SIG-M5 (cell line): Measurements from ENCODE around the gene CMTR1.
"Not testable (repeated sequence)": the region's sequence is repeated elsewhere in the genome, so short reads cannot be mapped to it uniquely, and the experiment has no call there.

Experiments
- DNase-seq: peaks from one replicate; lab custom pipeline; 2025; lab: John Stamatoyannopoulos, UW

The CMTR1 gene

DNA sequence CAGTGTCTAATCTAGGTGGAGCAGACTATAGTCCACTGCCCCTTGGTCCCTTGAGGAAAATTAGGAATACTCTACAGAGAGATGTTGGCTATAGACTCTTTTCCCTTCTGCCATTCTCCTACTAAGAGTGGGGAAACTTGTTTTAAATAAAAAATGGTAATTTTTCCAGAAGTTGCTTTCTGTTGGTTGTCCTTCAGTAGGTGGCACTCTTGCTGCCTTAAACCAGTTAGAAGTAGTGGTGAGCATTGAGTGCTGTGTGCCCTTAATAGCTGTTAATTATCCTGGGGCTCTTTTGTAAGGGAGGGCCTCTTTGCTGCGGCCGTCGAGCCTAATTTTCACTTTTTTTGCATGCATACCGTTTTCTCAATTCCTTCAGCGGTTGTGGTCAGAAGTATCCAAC, 2.8 kb downstream of the CMTR1 start:
- no peak for DNase-seq

DNA sequence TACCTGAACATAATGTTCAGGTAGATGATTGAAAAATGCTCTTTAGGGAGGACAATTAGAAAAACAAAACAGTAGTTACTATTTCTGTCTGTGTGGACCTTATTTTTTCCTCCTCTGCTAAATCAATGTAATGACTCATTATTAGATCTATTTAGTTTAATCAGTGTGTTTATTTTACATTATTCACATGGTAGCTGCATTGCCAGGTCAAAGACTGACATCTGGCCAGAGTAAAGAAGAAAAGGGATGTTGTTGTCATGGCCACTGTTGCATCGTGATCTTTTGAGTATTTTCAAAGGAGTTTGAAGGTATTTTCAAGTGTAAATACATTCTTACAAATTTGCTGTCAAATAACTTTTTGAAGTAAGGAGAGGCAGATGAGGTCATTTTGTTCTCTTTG, 5.9 kb downstream of the CMTR1 start:
- DNase-seq, result no peak

DNA sequence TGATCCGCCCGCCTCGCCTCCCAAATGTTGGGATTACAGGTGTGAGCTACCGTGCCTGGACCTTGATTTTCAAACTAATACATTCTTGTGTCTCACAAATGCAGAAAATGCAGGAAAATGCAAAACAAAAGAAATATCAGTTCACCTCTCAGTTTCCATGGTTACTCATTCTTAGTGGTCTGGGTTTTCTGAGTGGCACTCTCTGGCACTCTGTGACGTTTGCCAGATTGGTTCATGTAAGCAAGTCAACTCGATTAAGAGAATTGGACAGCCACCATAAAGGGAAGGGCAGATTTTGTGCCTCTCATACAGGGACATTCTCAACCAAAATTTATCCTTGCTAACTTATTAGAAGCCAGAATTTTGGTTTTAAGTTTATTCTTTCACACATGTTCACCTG, 8.6 kb downstream of the CMTR1 start:
- DNase-seq, result no peak

DNA sequence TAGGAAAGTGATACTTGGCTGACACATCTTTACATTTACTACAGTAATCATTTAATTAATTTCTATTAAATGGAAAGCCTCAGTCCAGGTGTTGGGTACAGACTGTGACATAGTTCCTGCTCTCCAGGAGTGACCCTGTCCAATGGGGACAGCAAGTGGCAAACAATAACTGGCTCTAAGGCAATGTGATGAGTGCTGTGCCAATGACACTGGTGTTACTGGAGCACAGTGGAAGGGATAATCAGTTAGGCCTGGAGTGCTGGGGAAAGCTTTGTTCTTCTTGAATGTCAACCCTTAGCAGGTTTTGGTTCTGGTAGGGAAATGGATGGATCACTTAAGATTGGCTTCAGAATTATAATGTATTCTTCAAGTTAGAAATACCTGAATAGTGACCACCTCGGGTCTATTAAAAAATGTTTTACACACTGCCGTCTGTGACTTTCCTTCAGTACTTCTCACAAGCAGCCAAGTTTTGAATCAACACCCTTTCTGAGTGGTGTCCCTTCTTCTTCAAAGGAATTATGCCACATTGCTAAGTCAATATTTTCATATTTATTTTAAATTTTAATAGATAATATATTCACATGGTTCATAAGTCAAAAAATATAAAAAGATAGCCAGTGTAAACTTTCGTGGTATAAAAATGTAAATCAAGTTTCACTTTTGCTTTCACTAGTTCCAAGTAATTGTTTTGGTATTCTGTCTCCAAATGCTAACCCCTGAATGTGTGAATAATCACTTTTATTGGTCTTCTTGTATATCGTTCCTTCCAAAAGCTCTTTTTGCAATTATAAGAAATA, 9.6 kb downstream of the CMTR1 start:
- DNase-seq, result no peak

DNA sequence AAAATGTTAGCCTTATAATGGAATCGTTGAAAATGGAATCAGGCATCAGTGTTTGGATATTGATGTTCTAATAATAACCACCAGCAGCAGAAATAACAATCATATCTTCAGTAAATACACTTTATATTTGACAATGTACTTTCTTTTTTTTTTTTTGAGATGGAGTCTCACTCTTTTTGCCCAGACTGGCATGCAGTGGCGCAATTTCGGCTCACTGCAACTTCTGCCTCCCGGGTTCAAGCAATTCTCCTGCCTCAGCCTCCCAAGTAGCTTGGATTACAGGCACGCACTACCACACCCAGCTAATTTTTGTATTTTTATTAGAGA, 10.2 kb downstream of the CMTR1 start:
- DNase-seq, result not testable (repeated sequence)

DNA sequence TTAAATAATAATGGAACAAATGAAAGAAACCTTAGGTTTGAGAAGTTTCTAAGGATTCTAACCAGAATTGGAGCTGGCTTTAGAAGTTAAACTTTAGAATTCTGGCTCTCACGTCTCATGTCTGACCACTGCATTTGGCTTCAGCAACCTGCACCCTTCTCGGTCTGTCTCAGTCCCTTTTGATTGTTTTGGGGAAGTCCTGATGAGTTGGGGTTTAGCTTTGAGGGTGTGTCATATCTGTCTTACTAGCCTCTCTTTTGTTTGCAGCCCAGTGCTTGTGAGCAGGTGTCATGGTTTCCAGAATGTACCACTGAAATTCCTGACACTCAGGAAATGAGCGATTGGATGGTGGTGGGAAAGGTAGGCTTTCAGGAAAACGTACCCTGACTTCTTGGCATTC, 17.0 kb downstream of the CMTR1 start:
- no peak for DNase-seq

DNA sequence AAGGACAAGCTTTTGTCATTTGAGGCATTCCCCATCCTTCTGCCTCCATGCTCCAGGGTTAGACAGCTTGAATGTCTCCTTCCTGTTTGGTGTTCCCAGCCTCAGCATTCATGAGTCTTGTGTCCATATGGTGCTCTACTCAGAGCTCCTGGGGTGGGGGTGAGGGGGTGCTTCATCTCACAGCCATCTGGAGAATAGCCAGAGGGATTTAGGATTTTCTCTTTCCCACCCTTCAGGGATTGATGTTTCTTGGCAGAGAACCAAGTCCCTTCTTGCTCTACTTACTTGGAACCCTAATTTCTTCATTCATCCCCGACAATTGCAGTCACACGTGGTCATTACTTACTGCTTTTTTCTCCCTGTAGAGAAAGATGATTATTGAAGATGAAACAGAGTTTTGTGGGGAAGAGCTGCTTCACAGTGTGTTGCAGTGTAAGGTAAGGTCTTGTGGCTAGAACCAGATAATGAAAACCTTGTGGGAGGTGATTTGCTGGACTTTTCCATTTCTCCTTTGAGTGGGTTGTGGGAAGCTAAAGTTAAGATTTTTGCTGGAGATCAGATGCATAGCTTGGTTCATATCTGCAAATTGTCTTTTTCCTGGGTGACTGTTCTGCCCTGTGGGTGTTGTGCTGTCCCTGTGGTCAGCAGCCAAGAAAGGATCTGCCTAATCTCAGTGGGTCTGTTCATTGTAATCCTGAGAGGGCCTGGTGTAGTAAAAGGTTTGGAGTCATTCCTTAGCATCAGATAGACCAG, 18.6 kb downstream of the CMTR1 start:
- no peak for DNase-seq

- no peak for DNase-seq
These were observed 19.5 kb downstream of the CMTR1 start for GRCh38 chr6:37452522-37452921.

DNA sequence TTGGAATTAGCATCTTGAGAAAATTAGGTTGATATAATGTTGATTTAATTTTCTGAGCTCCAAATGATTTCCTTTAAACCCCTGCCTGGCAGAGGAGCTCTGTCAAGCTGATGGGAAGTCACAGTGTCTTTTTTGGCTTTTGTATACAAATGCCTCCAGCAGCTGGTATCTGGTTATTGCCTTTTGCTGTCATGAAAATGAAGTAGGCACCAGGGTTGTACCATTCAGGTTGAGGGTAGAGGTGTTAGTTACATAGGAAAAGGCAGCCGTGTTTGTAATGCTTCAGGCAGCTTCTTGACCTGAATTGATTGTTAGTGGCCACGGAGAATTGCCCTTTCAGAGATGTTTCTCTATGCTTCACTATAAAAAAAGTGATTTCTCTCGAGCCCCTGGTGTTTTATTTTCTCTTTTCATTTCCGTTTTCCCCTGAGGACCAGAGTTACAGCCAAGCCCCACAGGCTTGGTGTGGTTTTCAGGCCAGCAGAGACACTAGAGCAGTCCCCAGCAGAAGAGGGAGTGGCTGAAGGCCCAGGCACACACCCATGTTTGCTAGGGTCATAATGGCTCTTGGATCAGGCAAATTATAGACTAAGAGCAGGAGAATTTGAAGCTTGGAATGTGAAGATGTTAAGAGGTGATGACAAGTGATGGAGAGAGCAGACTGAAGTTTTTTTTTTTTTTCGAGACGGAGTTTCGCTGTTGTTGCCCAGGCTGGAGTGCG, 21.6 kb downstream of the CMTR1 start:
- no peak for DNase-seq

- no peak for DNase-seq
These were observed 23.1 kb downstream of the CMTR1 start for GRCh38 chr6:37456126-37456525.

DNA sequence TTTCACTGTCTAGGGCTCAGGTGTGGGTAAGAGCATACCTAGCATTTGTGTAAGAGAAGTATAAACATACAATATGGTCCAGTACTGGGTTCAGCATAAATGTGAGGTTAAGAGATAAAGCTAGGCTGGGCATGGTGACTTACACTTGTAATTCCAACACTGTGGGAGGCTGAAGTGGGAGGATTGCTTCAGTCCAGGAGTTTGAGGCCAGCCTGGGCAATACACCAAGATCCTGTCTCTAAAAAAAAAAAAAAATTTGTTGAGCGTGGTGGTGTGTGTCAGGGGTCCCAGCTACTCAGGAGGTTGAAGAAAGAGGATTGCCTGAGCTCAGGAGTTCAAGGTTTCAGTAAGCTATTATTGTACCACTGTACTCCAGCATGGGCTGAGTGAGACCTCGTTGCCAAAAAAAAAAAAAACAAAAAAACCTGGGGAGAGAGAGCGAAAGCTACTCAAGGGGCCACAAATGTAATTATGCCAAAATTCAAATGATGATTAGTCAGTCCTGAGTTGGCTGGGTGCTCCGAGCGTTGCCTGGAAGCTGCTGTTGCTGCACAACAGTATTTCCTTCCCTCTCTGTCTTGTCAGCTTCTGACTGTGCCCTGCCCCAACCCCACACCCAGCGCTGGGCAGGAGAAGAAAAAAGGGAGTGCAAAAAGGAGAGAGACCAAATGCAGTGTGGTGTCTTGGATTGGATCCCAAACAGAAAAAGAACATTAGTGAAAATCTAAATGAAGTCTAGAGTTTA, 24.0 kb downstream of the CMTR1 start:
- no peak for DNase-seq

DNA sequence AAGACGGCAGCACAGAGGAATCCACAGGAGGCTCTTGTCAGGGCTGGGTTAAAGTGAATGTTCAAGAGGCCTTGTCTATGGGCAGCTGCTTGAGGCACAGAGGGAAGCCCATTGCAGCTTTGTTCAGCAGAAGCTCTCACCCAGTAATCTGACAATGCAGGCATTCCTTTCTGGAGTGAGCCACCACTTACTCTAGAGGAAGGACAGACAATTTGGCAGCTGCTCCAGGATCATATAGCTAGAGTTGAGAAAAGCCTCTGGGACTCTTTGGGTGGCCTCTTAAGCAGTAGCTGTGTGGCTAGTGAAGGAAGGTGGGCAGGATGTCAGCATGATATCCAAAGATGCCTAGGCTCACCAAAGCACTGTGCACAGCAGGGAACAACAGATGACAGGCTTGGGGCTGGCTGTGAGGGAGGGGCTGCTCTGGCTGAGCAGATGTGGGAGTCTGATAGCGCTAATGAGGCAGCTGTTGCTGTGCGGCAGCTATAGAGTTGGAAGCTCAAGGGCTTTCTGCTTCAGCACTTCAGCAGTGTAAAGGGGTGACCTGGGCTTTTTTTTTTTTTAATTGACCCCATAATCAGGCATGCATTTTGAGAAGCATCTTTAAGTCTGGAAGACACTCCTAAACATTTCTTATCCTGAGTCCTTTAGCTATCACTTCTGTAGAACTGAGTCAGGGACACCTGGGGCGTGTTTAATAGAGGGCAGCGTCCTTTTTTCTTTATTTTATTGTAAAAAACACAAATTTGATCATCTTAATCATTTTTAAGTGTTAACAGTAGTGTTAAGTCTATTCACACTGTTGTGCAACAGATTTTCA, 27.2 kb downstream of the CMTR1 start:
- no peak for DNase-seq

DNA sequence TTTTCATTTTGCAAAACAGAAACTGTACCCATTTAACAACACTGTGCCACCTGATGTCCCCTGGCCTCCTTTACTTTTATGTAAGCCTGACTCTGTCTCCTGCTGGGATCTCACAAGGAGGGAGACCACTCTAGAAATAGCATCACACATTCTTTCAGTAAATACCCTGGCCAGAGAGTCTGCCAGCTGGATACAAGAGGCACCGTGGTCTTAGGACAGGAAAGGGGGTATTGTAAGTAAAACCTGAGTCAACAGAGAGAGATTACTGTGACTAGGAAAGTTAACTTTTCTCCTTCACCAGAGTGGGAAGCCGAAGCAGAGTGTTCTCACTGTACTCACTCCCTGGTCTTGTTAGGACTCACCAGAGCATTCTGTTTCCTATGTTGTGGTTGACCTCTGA, 27.8 kb downstream of the CMTR1 start:
- no peak for DNase-seq

GRCh38 chr6:37463110-37463509, 30.1 kb downstream of the CMTR1 start:
- no peak for DNase-seq

- DNase-seq, result no peak
These were observed 34.7 kb downstream of the CMTR1 start for GRCh38 chr6:37467718-37468117.

GRCh38 chr6:37473364-37474095, 40.5 kb downstream of the CMTR1 start:
- no peak for DNase-seq

DNA sequence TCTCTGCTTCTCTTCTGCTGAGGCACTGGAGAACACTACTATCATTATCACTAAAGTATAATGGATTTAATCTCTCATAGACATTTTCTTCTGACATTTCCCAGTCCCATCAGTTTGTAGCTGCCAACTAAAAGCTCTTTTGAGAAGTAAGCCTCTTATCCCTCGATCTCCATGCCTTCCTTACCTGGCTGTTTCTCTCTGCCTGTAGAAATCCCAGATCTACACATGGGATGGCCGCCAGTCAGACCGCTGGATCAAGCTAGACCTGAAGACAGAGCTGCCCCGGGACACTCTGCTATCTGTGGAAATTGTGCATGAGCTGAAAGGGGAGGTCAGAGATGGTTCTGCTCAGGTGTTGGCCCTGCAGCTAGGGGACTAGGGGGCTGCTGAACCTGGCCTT, 41.3 kb downstream of the CMTR1 start:
- DNase-seq, result no peak

DNA sequence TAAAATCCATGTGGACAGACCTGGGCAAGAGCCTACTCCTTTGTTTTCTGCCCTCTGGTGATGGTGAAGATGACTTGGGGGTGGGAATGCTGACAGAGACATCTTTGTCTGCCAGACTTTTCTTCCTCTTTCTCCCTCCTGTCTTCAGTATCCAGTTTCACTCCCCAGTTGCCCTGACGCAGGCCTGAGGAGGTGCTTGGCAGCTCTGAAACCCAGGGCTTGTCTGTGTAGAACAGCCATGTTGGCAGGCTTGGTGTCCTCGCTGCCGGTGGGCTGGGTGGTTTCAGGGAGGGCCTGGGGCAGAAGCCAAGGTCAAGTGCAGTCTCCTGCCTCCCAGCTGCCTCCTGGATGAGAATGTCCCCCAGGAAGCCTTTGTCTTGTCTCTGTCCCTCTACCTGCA, 44.2 kb downstream of the CMTR1 start:
- no peak for DNase-seq

DNA sequence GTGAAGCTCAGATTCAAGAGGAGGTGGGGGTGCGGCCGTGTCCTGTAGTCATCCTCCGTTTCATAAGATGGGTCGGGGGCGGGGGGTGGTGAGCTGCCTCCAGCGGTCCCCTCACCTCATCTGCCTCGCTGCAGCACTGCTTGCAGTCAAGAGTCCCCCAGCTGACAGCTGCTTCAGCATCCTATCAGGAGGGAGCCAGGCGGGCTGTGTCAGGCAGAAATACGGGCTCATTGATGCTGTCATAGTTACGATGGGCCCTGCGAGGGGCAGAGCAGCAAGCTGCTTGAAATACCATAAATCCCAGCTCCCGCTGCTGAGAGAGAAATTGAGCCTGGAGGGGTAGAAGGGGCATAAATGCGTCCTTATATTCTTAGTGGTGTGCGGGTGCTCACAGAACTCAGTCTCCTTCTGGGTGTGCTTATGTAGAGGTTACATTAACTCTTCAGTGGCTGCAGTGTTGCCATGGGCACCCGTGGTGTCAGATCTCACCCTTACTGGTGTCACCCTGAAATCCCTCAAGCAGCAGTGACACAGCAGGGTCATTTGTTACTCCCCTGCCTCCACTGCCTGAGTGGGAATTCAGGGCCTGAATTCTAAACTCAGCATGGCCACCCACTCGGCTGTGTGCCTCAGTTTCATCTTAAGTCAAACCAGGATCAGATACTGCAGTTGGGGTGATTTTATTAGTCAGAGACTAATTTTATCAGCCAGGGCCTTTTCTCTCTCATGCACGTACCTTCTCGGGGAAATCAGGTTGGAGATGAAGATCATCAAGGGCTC, 44.8 kb downstream of the CMTR1 start:
- no peak for DNase-seq

- no peak for DNase-seq
These were observed 45.8 kb downstream of the CMTR1 start for GRCh38 chr6:37478827-37479226.
